ENCODE measurements around the gene KBTBD4. TPM values are rescaled to one million over a fixed set of nuclear protein-coding genes. Genes with fewer than 3 reads are reported as not detected.

Gene KBTBD4
- total and polyA plus RNA-seq, 2 of the 8 experiments (the other 6 are each of a cell fraction or from before 2014, with no cell fraction given), result 12.0 to 19.5 TPM

DNA sequence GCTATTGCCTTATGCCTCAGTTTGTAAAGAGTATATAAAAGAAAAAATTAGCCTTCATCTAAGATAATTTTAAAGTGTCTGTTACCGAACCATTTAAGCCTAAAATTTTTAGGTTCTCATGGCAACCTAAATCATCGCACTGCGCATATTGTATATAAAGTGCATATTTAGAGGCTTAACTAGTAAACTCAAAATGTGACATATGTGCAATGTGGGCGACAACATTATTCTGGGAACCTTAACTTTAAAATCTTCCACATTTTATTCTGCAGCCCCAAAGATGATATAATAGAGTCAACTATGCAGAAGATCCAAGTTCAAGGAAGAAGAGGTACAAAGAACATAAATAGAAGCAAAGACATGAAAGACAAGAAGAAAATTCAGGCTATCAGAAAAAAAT, 48.8 kb downstream of the KBTBD4 start:
- peaks cover 0 to 7% (median 0%) of the 10 kb centered on the region in 4 experiments; a peak in 1 of 8 replicates for H3K36me3 ChIP-seq (ENCODE audit: control insufficient read depth in 2 of 4, insufficient read depth in 4 of 4, low read length in 3 of 4)
- ChIA-PET CTCF (ENCODE audit: partially characterized antibody) (no interaction called here), POLR2A (ENCODE audit: partially characterized antibody) (interaction anchor here (0.7 to 1.3 kb wide), 5 partner anchors 10 to 19 kb away, joined by 3 to 7 read pairs (median 4); no protein-coding TSS in a partner anchor)
- no peak overlapping the region for H3K14ac ChIP-seq (ENCODE audit: insufficient read length)
- no peak overlapping the region for H3K4me2 ChIP-seq (ENCODE audit: insufficient read depth in 1 of 2, low read depth in 2 of 2, low read length in 2 of 2)
- FAIRE-seq, result no peak
- no peak overlapping the region for H4K5ac ChIP-seq (ENCODE audit: insufficient read length, low read depth, low read length)
- no peak overlapping the region for H3K56ac ChIP-seq (replicated peaks; ENCODE audit: insufficient read length, low read depth, low read length)
- DNase-seq (ENCODE audit: low read depth in 1 of 2, low spot score in 2 of 2), result no peak
- H2BK20ac ChIP-seq (ENCODE audit: low read length), result no peak overlapping the region
- H4K91ac ChIP-seq (replicated peaks; ENCODE audit: insufficient read length, low read length), result no peak overlapping the region
- H3K23ac ChIP-seq (ENCODE audit: insufficient read length), result no peak overlapping the region
- H4K20me1 ChIP-seq (replicated peaks in 1 of 2; ENCODE audit: control insufficient read depth in 1 of 2, insufficient read depth in 2 of 2, low read length in 2 of 2), result peaks cover 29 to 30% of the 10 kb centered on the region in 2 experiments
- H3K4me1 ChIP-seq (replicated peaks in 1 of 4; ENCODE audit: control insufficient read depth in 3 of 4, insufficient read depth in 4 of 4, low read length in 3 of 4), result peaks cover 0 to 8% (median 1%) of the 10 kb centered on the region in 4 experiments; a peak in 3 of 7 replicates
- H3K18ac ChIP-seq (ENCODE audit: extremely low read depth, low read length), result no peak overlapping the region
- no peaks in the 10 kb centered on the region for H3K23me2 ChIP-seq (ENCODE audit: low read depth, low read length)
- H2BK5ac ChIP-seq (ENCODE audit: low read depth, low read length), result no peak overlapping the region
- H2AFZ ChIP-seq (ENCODE audit: low read length), result no peak overlapping the region
- no peak overlapping the region for H2BK15ac ChIP-seq (ENCODE audit: low read length)
- WGBS, 2 experiments (ENCODE audit: extremely low coverage in 1 of 2, insufficient coverage in 1 of 2, insufficient read length in 1 of 2, insufficient replicate concordance in 2 of 2, low coverage in 1 of 2, low lambda C conversion rate in 2 of 2, missing lambda C conversion rate in 1 of 2), result 94% methylated on average over 4 of the region's 4 CpGs; no CpG with 5 or more reads in 1 of the 2 experiments
- H2AK5ac ChIP-seq (ENCODE audit: low read depth, low read length), result no peak overlapping the region
- H3K27ac ChIP-seq (ENCODE audit: low read depth, low read length), result no peak overlapping the region
- no peak overlapping the region for H3K4me3 ChIP-seq (ENCODE audit: extremely low read depth in 1 of 4, insufficient read depth in 2 of 4, low read depth in 3 of 4, low read length in 4 of 4)
- H3K9ac ChIP-seq (replicated peaks in 1 of 4; ENCODE audit: extremely low read depth in 1 of 4, low read depth in 3 of 4, low read length in 3 of 4), result no peak overlapping the region
- peaks cover 5% of the 10 kb centered on the region; the same call in 1 of the 2 replicates for H3K79me1 ChIP-seq (ENCODE audit: low read depth, low read length)
- no peaks in the 10 kb centered on the region for H3K27me3 ChIP-seq (replicated peaks in 1 of 4; ENCODE audit: control insufficient read depth in 3 of 4, extremely low read depth in 1 of 4, insufficient read depth in 3 of 4, low read length in 3 of 4)
- no peak overlapping the region for H3K4ac ChIP-seq (replicated peaks; ENCODE audit: insufficient read length, low read depth, low read length)
- no peaks in the 10 kb centered on the region for H3K9me3 ChIP-seq (ENCODE audit: insufficient read depth in 2 of 2, low read depth in 1 of 2, low read length in 1 of 2)
- no peak overlapping the region for H2BK12ac ChIP-seq (ENCODE audit: low read depth, low read length)
- no peak overlapping the region for H4K8ac ChIP-seq (ENCODE audit: extremely low read depth, insufficient read depth, low read length)
- no peak overlapping the region for H2BK120ac ChIP-seq (replicated peaks; ENCODE audit: low read depth, low read length)
- peaks cover 20 to 100% of the 10 kb centered on the region in 2 experiments for H3K79me2 ChIP-seq (ENCODE audit: control insufficient read depth in 1 of 2, insufficient read depth in 2 of 2, low read length in 2 of 2)
- TF ChIP-seq, protein P1, sequence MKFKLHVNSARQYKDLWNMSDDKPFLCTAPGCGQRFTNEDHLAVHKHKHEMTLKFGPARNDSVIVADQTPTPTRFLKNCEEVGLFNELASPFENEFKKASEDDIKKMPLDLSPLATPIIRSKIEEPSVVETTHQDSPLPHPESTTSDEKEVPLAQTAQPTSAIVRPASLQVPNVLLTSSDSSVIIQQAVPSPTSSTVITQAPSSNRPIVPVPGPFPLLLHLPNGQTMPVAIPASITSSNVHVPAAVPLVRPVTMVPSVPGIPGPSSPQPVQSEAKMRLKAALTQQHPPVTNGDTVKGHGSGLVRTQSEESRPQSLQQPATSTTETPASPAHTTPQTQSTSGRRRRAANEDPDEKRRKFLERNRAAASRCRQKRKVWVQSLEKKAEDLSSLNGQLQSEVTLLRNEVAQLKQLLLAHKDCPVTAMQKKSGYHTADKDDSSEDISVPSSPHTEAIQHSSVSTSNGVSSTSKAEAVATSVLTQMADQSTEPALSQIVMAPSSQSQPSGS (IDR thresholded peaks at IDR 0.05; ENCODE audit: low read length), result no peak
- TF ChIP-seq TEAD4 (IDR thresholded peaks at IDR 0.05; ENCODE audit: low read depth, low read length) (no peak), CHD1 (IDR thresholded peaks at IDR 0.05; ENCODE audit: low read depth, low read length) (no peak), SAP30 (IDR thresholded peaks at IDR 0.05; ENCODE audit: insufficient read depth, insufficient replicate concordance, low read length) (no peak), KDM1A (IDR thresholded peaks at IDR 0.05; ENCODE audit: borderline replicate concordance, low read length) (no peak), RAD21 (IDR thresholded peaks at IDR 0.05 in 1 of 2, conservative IDR thresholded peaks at IDR 0.05 in 1 of 2; ENCODE audit: low read depth in 2 of 2, low read length in 2 of 2) (no peak), CHD2 (IDR thresholded peaks at IDR 0.05; ENCODE audit: low read length) (no peak), SIN3A (conservative IDR thresholded peaks at IDR 0.05 in 1 of 2, IDR thresholded peaks at IDR 0.05 in 1 of 2; ENCODE audit: low read depth in 1 of 2, low read length in 2 of 2) (no peak)
- TF ChIP-seq, protein P2, sequence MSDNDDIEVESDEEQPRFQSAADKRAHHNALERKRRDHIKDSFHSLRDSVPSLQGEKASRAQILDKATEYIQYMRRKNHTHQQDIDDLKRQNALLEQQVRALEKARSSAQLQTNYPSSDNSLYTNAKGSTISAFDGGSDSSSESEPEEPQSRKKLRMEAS (IDR thresholded peaks at IDR 0.05), result no peak
- TF ChIP-seq, protein P3, sequence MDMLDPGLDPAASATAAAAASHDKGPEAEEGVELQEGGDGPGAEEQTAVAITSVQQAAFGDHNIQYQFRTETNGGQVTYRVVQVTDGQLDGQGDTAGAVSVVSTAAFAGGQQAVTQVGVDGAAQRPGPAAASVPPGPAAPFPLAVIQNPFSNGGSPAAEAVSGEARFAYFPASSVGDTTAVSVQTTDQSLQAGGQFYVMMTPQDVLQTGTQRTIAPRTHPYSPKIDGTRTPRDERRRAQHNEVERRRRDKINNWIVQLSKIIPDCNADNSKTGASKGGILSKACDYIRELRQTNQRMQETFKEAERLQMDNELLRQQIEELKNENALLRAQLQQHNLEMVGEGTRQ (IDR thresholded peaks at IDR 0.05; ENCODE audit: low read length), result no peak
